Central memory CD8-positive, alpha-beta T cell (primary cell): ENCODE measurements around the gene ARHGAP24.

Experiments used
- ATAC-seq: fragments of 150-1000 bp; cut with Tn5 transposase; replicated peaks from 2 replicates; pipeline ENCODE4 v1.10.0; 2022; ENCODE audit warnings: mild to moderate bottlenecking, moderate FRiP score, moderate number of reproducible peaks; ENCODE audit not compliant: poor library complexity, severe bottlenecking; ENCODE audit errors: extremely low read depth
- DNase-seq, 2 donors: peaks; one replicate each; pipeline ENCODE4 v3.0.0; 2021; ENCODE audit warnings: low spot score in 2 of 2
- H3K27ac Mint-ChIP-seq: one replicate; pipeline ENCODE4 v1.8.0; 2022; ENCODE audit warnings: low read depth, mild to moderate bottlenecking, moderate library complexity, mixed read lengths
- H3K27me3 Mint-ChIP-seq: one replicate; pipeline ENCODE4 v1.8.0; 2022; ENCODE audit warnings: mixed read lengths
- H3K36me3 Mint-ChIP-seq: one replicate; pipeline ENCODE4 v1.8.0; 2022; ENCODE audit warnings: mild to moderate bottlenecking, moderate library complexity, mixed read lengths; ENCODE audit not compliant: insufficient read depth
- H3K4me1 Mint-ChIP-seq: one replicate; pipeline ENCODE4 v1.8.0; 2022; ENCODE audit warnings: mixed read lengths
- H3K4me3 Mint-ChIP-seq: one replicate; pipeline ENCODE4 v1.8.0; 2022; ENCODE audit warnings: mild to moderate bottlenecking, moderate library complexity, mixed read lengths
- H3K9me3 Mint-ChIP-seq: one replicate; pipeline ENCODE4 v1.8.0; 2022; ENCODE audit warnings: mixed read lengths

Gene ARHGAP24

GRCh38 chr4:85613901-85614300 is 139.0 kb downstream of the ARHGAP24 start:
- DNase-seq (no peak), ATAC-seq (no peak)
- Mint-ChIP-seq H3K27ac (no peak overlapping the region), H3K9me3 (peaks cover 5% of the 10 kb centered on the region), H3K4me1 (no peaks in the 10 kb centered on the region), H3K36me3 (no peaks in the 10 kb centered on the region), H3K4me3 (no peak overlapping the region), H3K27me3 (no peaks in the 10 kb centered on the region)

GRCh38 chr4:85615952-85616351 is 141.0 kb downstream of the ARHGAP24 start:
- Mint-ChIP-seq H3K27ac (no peak overlapping the region), H3K4me1 (no peaks in the 10 kb centered on the region), H3K36me3 (no peaks in the 10 kb centered on the region), H3K4me3 (no peak overlapping the region), H3K27me3 (no peaks in the 10 kb centered on the region), H3K9me3 (peaks cover 5% of the 10 kb centered on the region)
- DNase-seq (no peak), ATAC-seq (no peak)

- DNase-seq, result no peak
- Mint-ChIP-seq H3K4me1 (no peaks in the 10 kb centered on the region), H3K4me3 (no peak overlapping the region), H3K27ac (no peak overlapping the region), H3K27me3 (no peaks in the 10 kb centered on the region), H3K9me3 (peaks cover 5% of the 10 kb centered on the region), H3K36me3 (no peaks in the 10 kb centered on the region)
- ATAC-seq, result no peak
These were observed 142.3 kb downstream of the ARHGAP24 start for GRCh38 chr4:85617202-85617601.

GRCh38 chr4:85632981-85633380 is 158.0 kb downstream of the ARHGAP24 start:
- H3K27me3 Mint-ChIP-seq, result no peaks in the 10 kb centered on the region
- ATAC-seq, result no peak
- H3K27ac Mint-ChIP-seq, result no peak overlapping the region
- peaks cover 30% of the 10 kb centered on the region for H3K9me3 Mint-ChIP-seq
- no peaks in the 10 kb centered on the region for H3K4me1 Mint-ChIP-seq
- no peak overlapping the region for H3K4me3 Mint-ChIP-seq
- no peak for DNase-seq
- H3K36me3 Mint-ChIP-seq, result no peaks in the 10 kb centered on the region

- H3K36me3 Mint-ChIP-seq, result no peaks in the 10 kb centered on the region
- no peaks in the 10 kb centered on the region for H3K4me1 Mint-ChIP-seq
- H3K9me3 Mint-ChIP-seq, result peaks cover 13% of the 10 kb centered on the region
- DNase-seq (no peak), ATAC-seq (no peak)
- H3K27me3 Mint-ChIP-seq, result no peaks in the 10 kb centered on the region
- H3K4me3 Mint-ChIP-seq, result no peak overlapping the region
- no peak overlapping the region for H3K27ac Mint-ChIP-seq
These were observed 162.8 kb downstream of the ARHGAP24 start for GRCh38 chr4:85637778-85638177.

GRCh38 chr4:85639946-85640345 is 165.0 kb downstream of the ARHGAP24 start:
- Mint-ChIP-seq H3K9me3 (peaks cover 18% of the 10 kb centered on the region), H3K27me3 (no peaks in the 10 kb centered on the region), H3K27ac (no peak overlapping the region), H3K36me3 (no peaks in the 10 kb centered on the region), H3K4me3 (no peak overlapping the region), H3K4me1 (no peaks in the 10 kb centered on the region)
- ATAC-seq (no peak), DNase-seq (no peak)

GRCh38 chr4:85642356-85643100 is 167.6 kb downstream of the ARHGAP24 start:
- H3K4me3 Mint-ChIP-seq, result no peak overlapping the region
- H3K4me1 Mint-ChIP-seq, result no peaks in the 10 kb centered on the region
- DNase-seq, result no peak
- H3K9me3 Mint-ChIP-seq, result peaks cover 18% of the 10 kb centered on the region
- no peaks in the 10 kb centered on the region for H3K36me3 Mint-ChIP-seq
- ATAC-seq, result no peak
- no peak overlapping the region for H3K27ac Mint-ChIP-seq
- no peaks in the 10 kb centered on the region for H3K27me3 Mint-ChIP-seq

GRCh38 chr4:85644061-85644460 is 169.1 kb downstream of the ARHGAP24 start:
- Mint-ChIP-seq H3K36me3 (no peaks in the 10 kb centered on the region), H3K9me3 (peaks cover 18% of the 10 kb centered on the region), H3K27me3 (no peaks in the 10 kb centered on the region), H3K4me3 (no peak overlapping the region), H3K4me1 (no peaks in the 10 kb centered on the region), H3K27ac (no peak overlapping the region)
- DNase-seq (no peak), ATAC-seq (no peak)

GRCh38 chr4:85650908-85651307 is 176.0 kb downstream of the ARHGAP24 start:
- ATAC-seq, result no peak

GRCh38 chr4:85656759-85657505 is 182.0 kb downstream of the ARHGAP24 start:
- Mint-ChIP-seq H3K4me3 (no peak overlapping the region), H3K4me1 (no peaks in the 10 kb centered on the region), H3K36me3 (peaks cover 2% of the 10 kb centered on the region), H3K9me3 (no peaks in the 10 kb centered on the region), H3K27me3 (no peaks in the 10 kb centered on the region), H3K27ac (no peak overlapping the region)
- no peak for DNase-seq
- ATAC-seq, result no peak

More at GRCh38 chr4:85650908-85651307, 176.0 kb downstream of the ARHGAP24 start:
- Mint-ChIP-seq H3K27ac (no peak overlapping the region), H3K4me3 (no peak overlapping the region), H3K27me3 (no peaks in the 10 kb centered on the region), H3K36me3 (peaks cover 2% of the 10 kb centered on the region), H3K4me1 (no peaks in the 10 kb centered on the region), H3K9me3 (peaks cover 12% of the 10 kb centered on the region)
- DNase-seq, result no peak

GRCh38 chr4:85658766-85659439 is 184.0 kb downstream of the ARHGAP24 start:
- no peaks in the 10 kb centered on the region for H3K4me1 Mint-ChIP-seq

GRCh38 chr4:85659610-85660218 is 184.8 kb downstream of the ARHGAP24 start:
- Mint-ChIP-seq H3K9me3 (no peaks in the 10 kb centered on the region), H3K27me3 (no peaks in the 10 kb centered on the region), H3K36me3 (no peaks in the 10 kb centered on the region), H3K4me3 (no peak overlapping the region), H3K4me1 (no peaks in the 10 kb centered on the region), H3K27ac (no peak overlapping the region)
- DNase-seq, result no peak
- ATAC-seq, result no peak

More at GRCh38 chr4:85658766-85659439, 184.0 kb downstream of the ARHGAP24 start:
- ATAC-seq (no peak), DNase-seq (no peak)
- H3K9me3 Mint-ChIP-seq, result no peaks in the 10 kb centered on the region
- no peak overlapping the region for H3K27ac Mint-ChIP-seq
- peaks cover 2% of the 10 kb centered on the region for H3K36me3 Mint-ChIP-seq
- H3K4me3 Mint-ChIP-seq, result no peak overlapping the region
- H3K27me3 Mint-ChIP-seq, result no peaks in the 10 kb centered on the region
